ENCODE measurements around the gene IL22. TPM values are rescaled to one million over a fixed set of nuclear protein-coding genes. Genes with fewer than 3 reads are reported as not detected.

Gene IL22
- total RNA-seq, 1 donor from 2014 or later = not detected

DNA sequence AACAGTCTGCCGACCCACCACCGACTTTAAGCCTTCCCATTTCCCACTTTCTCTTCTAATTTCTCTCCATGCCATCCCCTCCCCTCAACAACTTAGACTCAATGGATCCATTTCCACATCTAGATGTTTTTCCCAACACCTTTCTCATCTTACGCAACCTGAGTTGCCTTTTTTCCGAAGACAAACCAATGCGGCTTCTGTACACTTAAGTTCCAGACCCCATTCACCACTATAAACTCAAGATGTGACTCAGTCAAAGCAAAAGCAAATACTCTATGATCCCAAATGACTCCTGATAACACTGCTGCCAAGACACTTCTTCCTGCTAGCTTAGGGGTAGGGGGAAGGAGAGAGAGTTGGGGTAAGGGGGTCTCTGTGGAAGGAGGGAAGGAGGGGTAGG is 1.3 kb downstream of the IL22 start:
- Histone ChIP-seq H3K27ac (replicated peaks) (no peak overlapping the region), H3K36me3 (no peaks in the 10 kb centered on the region), H3K9me3 (replicated peaks) (no peaks in the 10 kb centered on the region), H3K4me3 (no peak overlapping the region), H3K27me3 (ENCODE audit: low read depth) (no peaks in the 10 kb centered on the region), H3K4me1 (no peaks in the 10 kb centered on the region)
- intact Hi-C loops (cut with micrococcal nuclease) = no loop called here
- TF ChIP-seq, protein P1, sequence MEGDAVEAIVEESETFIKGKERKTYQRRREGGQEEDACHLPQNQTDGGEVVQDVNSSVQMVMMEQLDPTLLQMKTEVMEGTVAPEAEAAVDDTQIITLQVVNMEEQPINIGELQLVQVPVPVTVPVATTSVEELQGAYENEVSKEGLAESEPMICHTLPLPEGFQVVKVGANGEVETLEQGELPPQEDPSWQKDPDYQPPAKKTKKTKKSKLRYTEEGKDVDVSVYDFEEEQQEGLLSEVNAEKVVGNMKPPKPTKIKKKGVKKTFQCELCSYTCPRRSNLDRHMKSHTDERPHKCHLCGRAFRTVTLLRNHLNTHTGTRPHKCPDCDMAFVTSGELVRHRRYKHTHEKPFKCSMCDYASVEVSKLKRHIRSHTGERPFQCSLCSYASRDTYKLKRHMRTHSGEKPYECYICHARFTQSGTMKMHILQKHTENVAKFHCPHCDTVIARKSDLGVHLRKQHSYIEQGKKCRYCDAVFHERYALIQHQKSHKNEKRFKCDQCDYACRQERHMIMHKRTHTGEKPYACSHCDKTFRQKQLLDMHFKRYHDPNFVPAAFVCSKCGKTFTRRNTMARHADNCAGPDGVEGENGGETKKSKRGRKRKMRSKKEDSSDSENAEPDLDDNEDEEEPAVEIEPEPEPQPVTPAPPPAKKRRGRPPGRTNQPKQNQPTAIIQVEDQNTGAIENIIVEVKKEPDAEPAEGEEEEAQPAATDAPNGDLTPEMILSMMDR (IDR thresholded peaks at IDR 0.05; ENCODE audit: borderline replicate concordance) = no peak
- DNase-seq = no peak

GRCh38 chr12:68250454-68250853 is 3.0 kb downstream of the IL22 start:
- H3K27me3 ChIP-seq (ENCODE audit: low read depth) = no peaks in the 10 kb centered on the region
- intact Hi-C loops (cut with micrococcal nuclease) = no loop called here
- no peak for DNase-seq
- no peaks in the 10 kb centered on the region for H3K36me3 ChIP-seq
- no peaks in the 10 kb centered on the region for H3K9me3 ChIP-seq (replicated peaks)
- TF ChIP-seq, protein P1 (IDR thresholded peaks at IDR 0.05; ENCODE audit: borderline replicate concordance) = no peak
- peaks cover 7% of the 10 kb centered on the region for H3K4me1 ChIP-seq
- no peak overlapping the region for H3K27ac ChIP-seq (replicated peaks)
- no peak overlapping the region for H3K4me3 ChIP-seq

- TF ChIP-seq, protein P1 (IDR thresholded peaks at IDR 0.05; ENCODE audit: borderline replicate concordance) = no peak
- H3K27me3 ChIP-seq (ENCODE audit: low read depth) = no peaks in the 10 kb centered on the region
- H3K9me3 ChIP-seq (replicated peaks) = no peaks in the 10 kb centered on the region
- H3K4me3 ChIP-seq = no peak overlapping the region
- H3K27ac ChIP-seq (replicated peaks) = no peak overlapping the region
- intact Hi-C loops (cut with micrococcal nuclease) = no loop called here
- DNase-seq = no peak
- H3K36me3 ChIP-seq = no peaks in the 10 kb centered on the region
- H3K4me1 ChIP-seq = peaks cover 16% of the 10 kb centered on the region
Measured at GRCh38 chr12:68247785-68248184, 5.6 kb downstream of the IL22 start.

DNA sequence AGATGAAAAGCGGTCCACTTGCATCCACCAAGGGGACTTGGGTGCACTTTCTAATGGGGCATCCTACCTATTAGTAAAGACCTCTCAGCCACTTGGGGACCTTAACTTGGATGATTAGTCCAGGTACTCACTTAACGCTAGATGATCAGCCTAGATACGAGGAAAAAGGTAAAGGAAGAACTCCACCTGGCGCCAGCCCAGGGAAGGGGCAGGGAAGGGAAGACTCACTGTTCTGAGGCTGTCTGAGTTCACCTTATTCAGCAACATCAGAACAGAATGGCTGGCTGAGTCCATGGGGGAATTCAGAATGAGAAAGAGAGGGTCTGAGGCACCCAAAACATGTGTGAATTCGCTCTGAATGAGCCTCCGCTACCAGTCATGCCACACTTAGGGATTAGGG is 7.1 kb downstream of the IL22 start:
- TF ChIP-seq, protein P1 (IDR thresholded peaks at IDR 0.05; ENCODE audit: borderline replicate concordance) = no peak
- DNase-seq = no peak
- Histone ChIP-seq H3K4me1 (peaks cover 21% of the 10 kb centered on the region), H3K27ac (replicated peaks) (no peak overlapping the region), H3K27me3 (ENCODE audit: low read depth) (no peaks in the 10 kb centered on the region), H3K36me3 (no peaks in the 10 kb centered on the region), H3K9me3 (replicated peaks) (no peaks in the 10 kb centered on the region), H3K4me3 (no peak overlapping the region)
- intact Hi-C loops (cut with micrococcal nuclease) = no loop called here

DNA sequence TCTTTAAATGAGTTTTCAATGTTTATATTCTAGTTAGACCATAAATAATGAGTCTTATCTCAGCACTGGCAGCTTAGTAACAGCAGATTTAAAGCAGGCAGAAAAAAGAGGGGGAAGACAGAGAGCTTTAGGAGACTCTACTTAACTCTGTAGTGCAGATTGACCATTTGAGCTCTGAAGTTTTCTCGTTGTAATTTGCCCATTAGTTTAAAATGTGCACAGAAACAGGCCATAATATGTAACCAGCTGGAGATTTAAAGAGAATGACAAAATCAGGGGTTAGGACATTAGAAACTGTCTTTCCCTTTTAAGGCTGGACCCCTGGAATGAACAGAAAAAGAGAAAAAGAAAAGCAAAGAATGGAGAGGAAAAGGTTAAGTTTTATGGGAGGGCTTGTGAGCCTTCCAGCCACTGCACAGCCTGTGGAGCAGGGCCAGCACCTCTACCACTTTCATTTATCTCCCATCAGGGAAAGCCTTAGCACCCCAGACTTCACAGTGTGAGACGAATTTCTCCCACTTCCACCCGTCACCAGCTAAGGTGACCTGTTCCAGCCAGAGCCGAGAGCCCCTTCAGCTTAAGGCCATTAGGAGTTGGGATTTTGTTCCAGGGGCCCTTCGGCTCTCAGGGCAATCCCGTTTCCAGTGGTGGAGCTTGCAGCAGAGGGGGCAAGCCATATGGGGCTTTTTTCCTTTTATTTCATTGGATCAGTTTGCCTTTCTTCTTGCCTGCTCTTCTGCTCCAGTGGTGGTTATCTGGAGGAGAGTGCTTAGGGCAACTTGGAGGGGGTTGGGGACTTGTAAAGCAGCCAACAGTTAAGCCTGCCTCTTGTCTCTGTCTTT is 8.0 kb downstream of the IL22 start:
- Histone ChIP-seq H3K4me1 (peaks cover 28% of the 10 kb centered on the region), H3K27me3 (ENCODE audit: low read depth) (no peaks in the 10 kb centered on the region), H3K4me3 (peak overlapping the region; percentile 44), H3K9me3 (replicated peaks) (no peaks in the 10 kb centered on the region), H3K27ac (replicated peaks) (no peak overlapping the region), H3K36me3 (no peaks in the 10 kb centered on the region)
- TF ChIP-seq, protein P1 (IDR thresholded peaks at IDR 0.05; ENCODE audit: borderline replicate concordance) = no peak
- intact Hi-C loops (cut with micrococcal nuclease) = no loop called here
- no peak for DNase-seq

Measured in left ventricle myocardium inferior (tissue), 1 donor.